ENCODE data around the gene MUSK.
"Not testable (repeated sequence)": the region's sequence is repeated elsewhere in the genome, so short reads cannot be mapped to it uniquely, and the experiment has no call there.

The MUSK gene

GRCh38 chr9:110763568-110763967 is 95.0 kb downstream of the MUSK start:
- DNase-seq = no peak

GRCh38 chr9:110764006-110764405 is 95.4 kb downstream of the MUSK start:
- no peak for DNase-seq

- DNase-seq = no peak
Observed at GRCh38 chr9:110765926-110766325, 97.3 kb downstream of the MUSK start.

GRCh38 chr9:110767559-110768063 is 99.0 kb downstream of the MUSK start:
- no peak for DNase-seq

GRCh38 chr9:110768886-110769285 is 100.3 kb downstream of the MUSK start:
- no peak for DNase-seq

- no peak for DNase-seq
Observed at GRCh38 chr9:110769667-110770066, 101.1 kb downstream of the MUSK start.

- no peak for DNase-seq
Observed at GRCh38 chr9:110775724-110776123, 107.1 kb downstream of the MUSK start.

GRCh38 chr9:110776221-110776620 is 107.6 kb downstream of the MUSK start:
- no peak for DNase-seq

GRCh38 chr9:110777196-110777875 is 108.7 kb downstream of the MUSK start:
- no peak for DNase-seq

- DNase-seq = no peak
Observed at GRCh38 chr9:110777876-110778215, 109.3 kb downstream of the MUSK start.

- DNase-seq = no peak
Observed at GRCh38 chr9:110782701-110783100, 114.1 kb downstream of the MUSK start.

GRCh38 chr9:110784309-110784708 is 115.7 kb downstream of the MUSK start:
- DNase-seq = no peak

GRCh38 chr9:110785166-110785565 is 116.6 kb downstream of the MUSK start:
- DNase-seq = no peak

- DNase-seq = not testable (repeated sequence)
Observed at GRCh38 chr9:110788396-110788795, 119.8 kb downstream of the MUSK start.

GRCh38 chr9:110788871-110789270 is 120.3 kb downstream of the MUSK start:
- no peak for DNase-seq

GRCh38 chr9:110797611-110798010 is 129.0 kb downstream of the MUSK start:
- no peak for DNase-seq

GRCh38 chr9:110799396-110799795 is 130.8 kb downstream of the MUSK start:
- no peak for DNase-seq

GRCh38 chr9:110801426-110801825 is 132.8 kb downstream of the MUSK start:
- DNase-seq = no peak

GRCh38 chr9:110802416-110803035 is 133.9 kb downstream of the MUSK start:
- DNase-seq = no peak

- no peak for DNase-seq
Observed at GRCh38 chr9:110807956-110808598, 139.5 kb downstream of the MUSK start.

- DNase-seq = no peak
Observed at GRCh38 chr9:110808599-110808980, 140.0 kb downstream of the MUSK start.

GRCh38 chr9:110809038-110809595 is 140.5 kb downstream of the MUSK start:
- no peak for DNase-seq

GRCh38 chr9:110810262-110810976 is 141.8 kb downstream of the MUSK start:
- no peak for DNase-seq

Data from right kidney (tissue), 1 donor.